Activated B cell treated with CpG ODN at 0.5 μM for 24 hours (primary cell): Measurements from ENCODE around the gene TFRC. TPM values are rescaled to one million over a fixed set of nuclear protein-coding genes. Genes with fewer than 3 reads are reported as not detected.
"Not testable (repeated sequence)": the region's sequence is repeated elsewhere in the genome, so short reads cannot be mapped to it uniquely, and the experiment has no call there.

ENCODE experiments used
- ATAC-seq: fragments of 200-7000 bp; cut with Tn5 transposase; one replicate; pipeline ENCODE4 v1.10.0; 2021; ENCODE audit warnings: low read depth, mild to moderate bottlenecking, moderate library complexity
- CTCF ChIA-PET: fragments of 350-600 bp; sonication (Branson Sonifier 250); formaldehyde crosslinking; loops from one replicate; lab custom pipeline; 2021; ENCODE audit warnings: antibody characterized with exemption; lab: Charles Lee
- POLR2A ChIA-PET: fragments of 350-600 bp; sonication (Branson Sonifier 250); formaldehyde crosslinking; loops from one replicate; lab custom pipeline; 2021; ENCODE audit warnings: antibody characterized with exemption; lab: Charles Lee
- DNase-seq: peaks from one replicate; pipeline ENCODE4 v3.0.0; 2022
- H3K27ac Mint-ChIP-seq: one replicate; pipeline ENCODE4 v1.8.0; 2020; ENCODE audit warnings: mixed read lengths
- H3K27me3 Mint-ChIP-seq: one replicate; pipeline ENCODE4 v1.8.0; 2021; ENCODE audit warnings: mixed read lengths
- H3K36me3 Mint-ChIP-seq: one replicate; pipeline ENCODE4 v1.8.0; 2021; ENCODE audit warnings: low read depth, mixed read lengths
- H3K4me1 Mint-ChIP-seq: one replicate; pipeline ENCODE4 v1.8.0; 2021; ENCODE audit warnings: mixed read lengths
- H3K4me3 Mint-ChIP-seq: one replicate; pipeline ENCODE4 v1.8.0; 2020; ENCODE audit warnings: mild to moderate bottlenecking, mixed read lengths
- H3K9me3 Mint-ChIP-seq: one replicate; pipeline ENCODE4 v1.8.0; 2020; ENCODE audit warnings: mixed read lengths
- intact Hi-C: fragments of 100-400 bp; cut with micrococcal nuclease; formaldehyde crosslinking; loops from one replicate; pipeline ENCODE4 v1.15.1; 2024
- total RNA-seq: library from RNA; stranded (reverse); gene quantifications from 2 replicates; pipeline ENCODE4 v1.2.3, GENCODE V29; 2022
- TF ChIP-seq, protein P1 (sequence below): fragments of 200-600 bp; IDR thresholded peaks from one replicate; pipeline ENCODE4 v1.8.0; 2022; ENCODE audit warnings: antibody characterized with exemption, mild to moderate bottlenecking

Gene TFRC
- total RNA-seq, 1 donor from 2014 or later, result 290 TPM

DNA sequence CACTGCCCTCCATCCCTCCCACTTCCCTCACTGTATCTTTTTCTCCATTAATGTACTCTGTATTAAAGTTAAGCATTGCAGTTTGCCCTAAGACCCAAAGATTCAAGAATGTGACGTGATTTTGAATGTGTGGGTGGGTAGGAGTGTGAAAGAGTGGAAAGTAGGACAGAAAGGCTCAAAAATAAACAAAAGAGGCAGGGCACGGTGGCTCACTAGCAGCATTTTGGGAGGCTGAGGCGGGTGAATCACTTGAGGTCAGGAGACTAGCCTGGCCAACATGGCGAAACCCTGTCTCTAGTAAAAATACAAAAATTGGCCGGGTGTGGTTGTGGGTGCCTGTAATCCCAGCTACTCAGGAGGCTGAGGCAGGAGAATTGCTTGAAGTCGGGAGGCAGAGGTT is 18.4 kb downstream of the TFRC start:
- DNase-seq (no peak), ATAC-seq (no peak)
- TF ChIP-seq, protein P1, sequence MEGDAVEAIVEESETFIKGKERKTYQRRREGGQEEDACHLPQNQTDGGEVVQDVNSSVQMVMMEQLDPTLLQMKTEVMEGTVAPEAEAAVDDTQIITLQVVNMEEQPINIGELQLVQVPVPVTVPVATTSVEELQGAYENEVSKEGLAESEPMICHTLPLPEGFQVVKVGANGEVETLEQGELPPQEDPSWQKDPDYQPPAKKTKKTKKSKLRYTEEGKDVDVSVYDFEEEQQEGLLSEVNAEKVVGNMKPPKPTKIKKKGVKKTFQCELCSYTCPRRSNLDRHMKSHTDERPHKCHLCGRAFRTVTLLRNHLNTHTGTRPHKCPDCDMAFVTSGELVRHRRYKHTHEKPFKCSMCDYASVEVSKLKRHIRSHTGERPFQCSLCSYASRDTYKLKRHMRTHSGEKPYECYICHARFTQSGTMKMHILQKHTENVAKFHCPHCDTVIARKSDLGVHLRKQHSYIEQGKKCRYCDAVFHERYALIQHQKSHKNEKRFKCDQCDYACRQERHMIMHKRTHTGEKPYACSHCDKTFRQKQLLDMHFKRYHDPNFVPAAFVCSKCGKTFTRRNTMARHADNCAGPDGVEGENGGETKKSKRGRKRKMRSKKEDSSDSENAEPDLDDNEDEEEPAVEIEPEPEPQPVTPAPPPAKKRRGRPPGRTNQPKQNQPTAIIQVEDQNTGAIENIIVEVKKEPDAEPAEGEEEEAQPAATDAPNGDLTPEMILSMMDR, result no peak
- no peak overlapping the region for H3K27ac Mint-ChIP-seq
- H3K36me3 Mint-ChIP-seq, result peaks cover 89% of the 10 kb centered on the region
- ChIA-PET POLR2A (no interaction called here), CTCF (interaction anchor here (3.4 kb wide), 1 partner anchor 10 kb away, joined by 18 read pairs; no protein-coding TSS in a partner anchor)
- H3K27me3 Mint-ChIP-seq, result no peaks in the 10 kb centered on the region
- H3K4me3 Mint-ChIP-seq, result no peak overlapping the region
- H3K9me3 Mint-ChIP-seq, result no peaks in the 10 kb centered on the region
- intact Hi-C loops, result no loop called here
- no peaks in the 10 kb centered on the region for H3K4me1 Mint-ChIP-seq

GRCh38 chr3:196063049-196063448 is 18.8 kb downstream of the TFRC start:
- intact Hi-C loops, result no loop called here
- Mint-ChIP-seq H3K27me3 (no peaks in the 10 kb centered on the region), H3K36me3 (peaks cover 91% of the 10 kb centered on the region), H3K4me3 (no peak overlapping the region), H3K4me1 (no peaks in the 10 kb centered on the region), H3K27ac (no peak overlapping the region), H3K9me3 (no peaks in the 10 kb centered on the region)
- TF ChIP-seq, protein P1, result no peak
- ChIA-PET CTCF (interaction anchor here (3.4 kb wide), 1 partner anchor 10 kb away, joined by 18 read pairs; no protein-coding TSS in a partner anchor), POLR2A (no interaction called here)
- DNase-seq, result no peak
- ATAC-seq, result no peak

- ChIA-PET CTCF (interaction anchor here (0.9 kb wide), 1 partner anchor 12 kb away, joined by 3 read pairs; no protein-coding TSS in a partner anchor), POLR2A (interaction anchor here (0.6 to 1.1 kb wide), 4 partner anchors 9 to 136 kb away, joined by 3 to 11 read pairs (median 4); no protein-coding TSS in a partner anchor)
- DNase-seq (no peak), ATAC-seq (no peak)
- no peaks in the 10 kb centered on the region for H3K4me1 Mint-ChIP-seq
- no peaks in the 10 kb centered on the region for H3K9me3 Mint-ChIP-seq
- no peaks in the 10 kb centered on the region for H3K27me3 Mint-ChIP-seq
- H3K4me3 Mint-ChIP-seq, result no peak overlapping the region
- TF ChIP-seq, protein P1, result no peak
- H3K27ac Mint-ChIP-seq, result no peak overlapping the region
- H3K36me3 Mint-ChIP-seq, result peaks cover 91% of the 10 kb centered on the region
- intact Hi-C loops, result no loop called here
Observed at GRCh38 chr3:196060834-196061233, 21.1 kb downstream of the TFRC start.

DNA sequence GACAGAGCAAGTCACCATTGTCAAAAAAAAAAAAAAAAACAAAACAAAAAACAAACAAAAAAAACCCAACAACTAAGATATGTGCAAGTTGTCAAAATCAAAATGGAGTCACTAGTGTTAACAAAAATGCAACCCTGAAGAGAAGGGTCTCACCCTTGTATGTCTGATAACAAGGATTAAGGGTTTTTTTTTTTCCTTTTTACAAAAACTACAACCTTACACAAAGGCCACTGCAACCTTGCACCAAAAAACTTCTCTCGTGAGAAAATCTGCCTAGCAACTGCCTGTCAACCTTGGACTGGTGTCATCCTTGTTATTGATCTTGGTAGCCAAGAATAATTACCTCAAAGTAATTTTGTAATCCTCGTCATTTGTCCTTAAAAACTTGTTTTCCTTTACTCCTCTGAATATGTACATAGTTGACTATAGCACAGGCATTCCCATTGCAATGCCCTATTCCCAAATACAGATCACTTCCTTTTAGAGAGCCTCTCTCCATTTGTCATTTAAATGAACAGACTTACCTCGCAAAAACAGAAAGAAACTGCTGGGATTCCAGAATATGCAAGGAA is 24.0 kb downstream of the TFRC start:
- TF ChIP-seq, protein P1, result no peak
- Mint-ChIP-seq H3K4me1 (no peaks in the 10 kb centered on the region), H3K9me3 (no peaks in the 10 kb centered on the region), H3K27me3 (no peaks in the 10 kb centered on the region), H3K27ac (no peak overlapping the region), H3K4me3 (no peak overlapping the region), H3K36me3 (peaks cover 90% of the 10 kb centered on the region)
- intact Hi-C loops, result no loop called here
- DNase-seq (no peak), ATAC-seq (no peak)
- ChIA-PET POLR2A (no interaction called here), CTCF (interaction anchor here (0.8 to 1.0 kb wide), 2 partner anchors 15 to 16 kb away, joined by 3 read pairs; no protein-coding TSS in a partner anchor)

GRCh38 chr3:196056371-196056770 is 25.5 kb downstream of the TFRC start:
- POLR2A ChIA-PET, result not testable (repeated sequence)

More at GRCh38 chr3:196056371-196056770, 25.5 kb downstream of the TFRC start:
- H3K27me3 Mint-ChIP-seq, CTCF ChIA-PET, H3K9me3 Mint-ChIP-seq, H3K4me3 Mint-ChIP-seq, intact Hi-C loops, DNase-seq, H3K27ac Mint-ChIP-seq, H3K4me1 Mint-ChIP-seq, ATAC-seq: not testable (repeated sequence)
- peaks cover 89% of the 10 kb centered on the region for H3K36me3 Mint-ChIP-seq
